ENCODE data around the gene CAPN15. TPM values are rescaled to one million over a fixed set of nuclear protein-coding genes. Genes with fewer than 3 reads are reported as not detected.

CAPN15 gene
- total and polyA plus RNA-seq, 10 donors: 25.8 to 71.7 (median 62.5) TPM

DNA sequence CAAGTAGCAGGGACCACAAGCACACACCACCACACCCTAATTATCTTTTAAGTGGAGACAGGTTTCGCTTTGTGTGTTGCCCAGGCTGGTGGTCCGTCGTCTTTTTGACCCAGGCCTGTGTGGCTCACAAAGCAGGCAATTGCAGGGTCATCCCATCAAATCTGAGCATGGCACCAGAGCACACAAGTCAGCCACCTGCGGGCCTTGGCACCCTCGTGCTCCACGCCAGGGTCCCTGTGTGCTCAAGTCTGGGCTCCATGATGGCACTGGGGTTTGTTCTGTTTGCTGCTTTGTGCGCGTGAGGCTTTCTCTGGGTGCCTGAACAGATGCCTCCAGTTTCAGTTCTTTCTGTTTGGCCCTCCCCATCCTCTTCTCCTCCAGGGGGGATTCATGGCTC is 2.4 kb upstream of the CAPN15 start:
- no peak for DNase-seq
- 83 to 96% (median 90%) methylated on average over 8 of the region's 8 CpGs for WGBS, 5 donors
- Histone ChIP-seq H3K9me3 (no peaks in the 10 kb centered on the region), H3K4me1 (peaks cover 31 to 68% (median 53%) of the 10 kb centered on the region in 6 donors), H3K4me3 (no peak overlapping the region), H3K27me3 (replicated peaks in 1 of 7) (no peaks in the 10 kb centered on the region), H3K27ac (peak overlapping the region in 1 of 8 donors; percentile 100), H3K36me3 (peaks cover 0 to 18% (median 9%) of the 10 kb centered on the region in 6 donors)
- intact Hi-C loops (cut with DNase I; ENCODE audit: low total_unique reads): no loop called here
- no peak for TF ChIP-seq POLR2A (IDR thresholded peaks at IDR 0.05)
- TF ChIP-seq, protein P1, sequence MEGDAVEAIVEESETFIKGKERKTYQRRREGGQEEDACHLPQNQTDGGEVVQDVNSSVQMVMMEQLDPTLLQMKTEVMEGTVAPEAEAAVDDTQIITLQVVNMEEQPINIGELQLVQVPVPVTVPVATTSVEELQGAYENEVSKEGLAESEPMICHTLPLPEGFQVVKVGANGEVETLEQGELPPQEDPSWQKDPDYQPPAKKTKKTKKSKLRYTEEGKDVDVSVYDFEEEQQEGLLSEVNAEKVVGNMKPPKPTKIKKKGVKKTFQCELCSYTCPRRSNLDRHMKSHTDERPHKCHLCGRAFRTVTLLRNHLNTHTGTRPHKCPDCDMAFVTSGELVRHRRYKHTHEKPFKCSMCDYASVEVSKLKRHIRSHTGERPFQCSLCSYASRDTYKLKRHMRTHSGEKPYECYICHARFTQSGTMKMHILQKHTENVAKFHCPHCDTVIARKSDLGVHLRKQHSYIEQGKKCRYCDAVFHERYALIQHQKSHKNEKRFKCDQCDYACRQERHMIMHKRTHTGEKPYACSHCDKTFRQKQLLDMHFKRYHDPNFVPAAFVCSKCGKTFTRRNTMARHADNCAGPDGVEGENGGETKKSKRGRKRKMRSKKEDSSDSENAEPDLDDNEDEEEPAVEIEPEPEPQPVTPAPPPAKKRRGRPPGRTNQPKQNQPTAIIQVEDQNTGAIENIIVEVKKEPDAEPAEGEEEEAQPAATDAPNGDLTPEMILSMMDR (IDR thresholded peaks at IDR 0.05 in 8 of 11, conservative IDR thresholded peaks at IDR 0.05 in 3 of 11): no peak
- peak in 1 of 3 donors; percentile 54 for TF ChIP-seq POLR2AphosphoS5 (IDR thresholded peaks at IDR 0.05)

- Histone ChIP-seq H3K27ac (peak overlapping the region in 3 of 8 donors; percentile 96 to 100 (median 98)), H3K27me3 (replicated peaks in 1 of 7) (no peaks in the 10 kb centered on the region), H3K4me1 (peaks cover 34 to 73% (median 58%) of the 10 kb centered on the region in 6 donors), H3K36me3 (peaks cover 0 to 18% (median 3%) of the 10 kb centered on the region in 6 donors), H3K4me3 (peak overlapping the region in 5 of 8 donors; percentile 68 to 86 (median 77)), H3K9me3 (no peaks in the 10 kb centered on the region)
- no peak for DNase-seq
- TF ChIP-seq POLR2A (IDR thresholded peaks at IDR 0.05) (no peak), POLR2AphosphoS5 (IDR thresholded peaks at IDR 0.05) (no peak)
- TF ChIP-seq, protein P1 (IDR thresholded peaks at IDR 0.05 in 8 of 11, conservative IDR thresholded peaks at IDR 0.05 in 3 of 11): no peak
- intact Hi-C loops (cut with DNase I; ENCODE audit: low total_unique reads): no loop called here
- WGBS, 5 donors: 59 to 71% (median 69%) methylated on average over 13 of the region's 13 CpGs
Observed at GRCh38 chr16:525520-526180, 1.9 kb upstream of the CAPN15 start.

GRCh38 chr16:526181-527014 is 1.1 kb upstream of the CAPN15 start:
- H3K27ac ChIP-seq: peak overlapping the region; percentile 96 to 100 (median 98)
- H3K4me1 ChIP-seq: peaks cover 37 to 81% (median 62%) of the 10 kb centered on the region in 6 donors
- no peaks in the 10 kb centered on the region for H3K27me3 ChIP-seq (replicated peaks in 1 of 7)
- peak overlapping the region; percentile 68 to 86 (median 78) for H3K4me3 ChIP-seq
- TF ChIP-seq, protein P1 (IDR thresholded peaks at IDR 0.05 in 8 of 11, conservative IDR thresholded peaks at IDR 0.05 in 3 of 11): no peak
- TF ChIP-seq POLR2AphosphoS5 (IDR thresholded peaks at IDR 0.05): no peak
- intact Hi-C loops (cut with DNase I; ENCODE audit: low total_unique reads): no loop called here
- H3K36me3 ChIP-seq: peaks cover 0 to 18% (median 0%) of the 10 kb centered on the region in 6 donors
- 4 to 15% (median 8%) methylated on average over 21 to 26 of the region's 26 CpGs for WGBS, 5 donors
- no peaks in the 10 kb centered on the region for H3K9me3 ChIP-seq
- no peak for DNase-seq

All from spleen (tissue), 11 donors.